Bone marrow (tissue), 2 donors: ENCODE measurements around the gene UMAD1.

Experiments used
- DNase-seq, 2 donors: peaks; one replicate each; lab custom pipeline; 2025; lab: John Stamatoyannopoulos, UW

UMAD1 gene

GRCh38 chr7:7922684-7923385 lies 282.3 kb downstream of the UMAD1 start:
- no peak for DNase-seq

- no peak for DNase-seq
These were observed 283.3 kb downstream of the UMAD1 start for GRCh38 chr7:7923818-7924217.

GRCh38 chr7:7924303-7924702 lies 283.8 kb downstream of the UMAD1 start:
- no peak for DNase-seq
